ENCODE results near the gene PEX3.

PEX3 gene

DNA sequence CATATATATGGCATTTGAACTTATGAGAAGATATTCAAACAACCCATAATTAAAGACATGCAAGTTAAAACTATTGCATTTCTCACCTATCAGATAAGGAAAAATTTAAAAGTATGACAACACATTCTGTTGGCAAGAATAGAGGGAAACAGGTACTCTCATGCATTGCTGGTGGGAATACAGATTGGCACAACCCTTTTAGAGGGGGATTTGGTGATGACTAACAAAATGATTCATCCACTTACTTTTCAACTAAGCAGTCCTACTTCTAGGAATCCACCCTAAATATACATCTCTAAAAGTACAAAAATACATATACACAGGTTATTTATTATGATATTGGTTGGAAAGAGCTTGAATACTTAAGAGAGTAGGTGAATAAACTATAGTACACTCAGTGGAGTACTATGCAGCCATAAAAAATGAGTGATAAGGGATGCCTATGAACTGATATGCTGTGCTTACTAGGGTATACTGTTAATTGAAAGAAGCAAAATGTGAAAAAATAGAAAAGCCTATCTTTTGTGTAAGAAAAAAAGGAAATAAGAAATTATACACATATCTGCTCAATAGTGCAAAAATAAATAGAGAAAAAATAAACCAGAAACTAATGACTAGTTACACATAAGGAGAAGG is 42.3 kb upstream of the PEX3 start:
- TF ChIP-seq, protein P1, sequence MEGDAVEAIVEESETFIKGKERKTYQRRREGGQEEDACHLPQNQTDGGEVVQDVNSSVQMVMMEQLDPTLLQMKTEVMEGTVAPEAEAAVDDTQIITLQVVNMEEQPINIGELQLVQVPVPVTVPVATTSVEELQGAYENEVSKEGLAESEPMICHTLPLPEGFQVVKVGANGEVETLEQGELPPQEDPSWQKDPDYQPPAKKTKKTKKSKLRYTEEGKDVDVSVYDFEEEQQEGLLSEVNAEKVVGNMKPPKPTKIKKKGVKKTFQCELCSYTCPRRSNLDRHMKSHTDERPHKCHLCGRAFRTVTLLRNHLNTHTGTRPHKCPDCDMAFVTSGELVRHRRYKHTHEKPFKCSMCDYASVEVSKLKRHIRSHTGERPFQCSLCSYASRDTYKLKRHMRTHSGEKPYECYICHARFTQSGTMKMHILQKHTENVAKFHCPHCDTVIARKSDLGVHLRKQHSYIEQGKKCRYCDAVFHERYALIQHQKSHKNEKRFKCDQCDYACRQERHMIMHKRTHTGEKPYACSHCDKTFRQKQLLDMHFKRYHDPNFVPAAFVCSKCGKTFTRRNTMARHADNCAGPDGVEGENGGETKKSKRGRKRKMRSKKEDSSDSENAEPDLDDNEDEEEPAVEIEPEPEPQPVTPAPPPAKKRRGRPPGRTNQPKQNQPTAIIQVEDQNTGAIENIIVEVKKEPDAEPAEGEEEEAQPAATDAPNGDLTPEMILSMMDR (IDR thresholded peaks at IDR 0.05): no peak

DNA sequence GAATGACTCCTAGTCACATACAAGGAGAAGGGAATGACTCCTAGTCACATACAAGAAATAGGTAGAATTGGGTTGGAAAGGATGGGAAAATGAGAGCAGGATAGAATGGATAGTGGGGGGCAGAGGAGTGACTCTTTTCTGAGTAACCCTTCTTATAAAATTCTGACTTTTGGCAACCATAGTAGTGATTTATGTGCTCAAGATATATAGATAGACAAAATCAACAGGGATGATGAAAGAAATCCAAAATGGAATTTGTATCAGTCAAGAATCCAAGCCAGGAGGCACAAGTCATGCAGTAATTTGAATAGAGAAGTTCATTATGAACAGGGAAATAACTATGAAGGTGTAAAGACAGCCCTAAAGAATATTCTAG is 41.8 kb upstream of the PEX3 start:
- TF ChIP-seq, protein P1 (IDR thresholded peaks at IDR 0.05): no peak

DNA sequence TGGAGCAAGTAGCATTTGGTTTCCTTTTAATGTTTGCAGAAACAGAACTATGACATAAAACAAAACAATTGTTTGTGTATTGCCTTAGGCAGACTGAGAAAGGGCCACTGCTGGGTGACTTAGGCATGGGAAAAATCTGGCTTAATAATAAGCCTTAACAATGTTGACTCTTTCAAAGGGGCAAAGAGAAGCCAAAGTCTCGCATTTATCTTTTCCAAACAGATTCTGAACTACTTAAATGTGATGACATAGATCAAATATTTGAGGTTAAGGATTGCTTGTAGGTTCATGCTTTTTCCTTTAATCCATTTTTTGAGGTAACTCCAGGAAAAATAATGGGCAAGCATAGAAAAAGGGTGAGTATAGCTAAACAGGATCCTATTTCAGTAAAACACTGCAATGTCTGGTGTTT is 39.7 kb upstream of the PEX3 start:
- TF ChIP-seq, protein P1 (IDR thresholded peaks at IDR 0.05): no peak

DNA sequence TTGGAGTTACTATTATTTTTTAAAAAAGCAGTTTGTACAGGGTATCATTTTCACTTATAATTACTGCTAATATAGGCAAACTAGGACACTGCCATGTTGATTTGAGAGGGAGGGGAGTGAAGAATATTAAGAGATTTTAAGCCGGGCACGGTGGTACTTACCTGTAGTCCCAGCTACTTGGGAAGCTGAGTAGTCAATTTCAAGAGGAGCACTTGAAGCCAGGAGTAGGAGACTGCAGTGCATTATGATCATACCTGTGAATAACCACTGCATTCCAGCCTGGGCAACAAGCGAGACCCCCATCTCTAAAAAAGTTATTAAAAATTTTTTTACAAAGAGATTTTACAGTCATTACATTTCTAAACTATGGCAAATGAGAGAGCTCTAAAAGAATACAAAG is 35.8 kb upstream of the PEX3 start:
- TF ChIP-seq, protein P1 (IDR thresholded peaks at IDR 0.05): no peak

DNA sequence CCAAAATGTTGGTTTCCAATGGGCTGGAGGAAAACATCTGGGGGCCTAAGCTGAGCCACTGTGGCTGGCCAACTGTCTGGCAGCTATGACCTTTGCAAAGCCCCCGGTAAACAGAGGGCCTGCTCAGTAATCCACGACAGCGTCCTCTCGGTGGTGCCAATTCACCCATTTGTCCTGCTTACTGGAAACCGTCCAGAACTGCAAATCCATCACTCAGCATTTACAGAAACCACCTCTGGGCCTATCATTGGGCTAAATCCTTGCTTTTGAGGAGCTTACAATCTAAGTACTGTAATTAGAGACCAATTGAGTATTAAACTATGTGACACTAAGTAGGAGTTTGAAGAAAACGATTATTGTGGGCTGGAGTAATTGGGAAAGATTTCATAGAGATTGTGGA is 31.1 kb upstream of the PEX3 start:
- TF ChIP-seq, protein P1 (IDR thresholded peaks at IDR 0.05): no peak

DNA sequence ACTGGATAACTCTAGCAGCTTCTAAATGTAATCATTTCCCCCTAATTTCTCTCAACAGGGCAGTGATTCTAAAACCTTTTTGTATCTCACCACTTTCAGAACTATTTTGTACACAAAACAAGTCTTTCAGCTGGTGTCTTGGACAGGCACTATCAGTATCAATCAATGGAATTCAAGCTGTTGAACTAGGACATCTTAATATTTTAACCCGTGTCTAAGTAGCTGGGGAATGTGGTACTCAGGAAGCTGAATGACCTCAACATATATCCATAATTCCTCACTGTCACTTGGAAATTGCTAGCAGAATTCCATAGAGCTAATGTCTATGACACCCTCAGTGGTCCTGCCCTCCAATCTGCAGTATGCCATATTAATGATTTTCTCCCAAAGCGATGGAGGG is 24.6 kb upstream of the PEX3 start:
- TF ChIP-seq, protein P1 (IDR thresholded peaks at IDR 0.05): no peak

DNA sequence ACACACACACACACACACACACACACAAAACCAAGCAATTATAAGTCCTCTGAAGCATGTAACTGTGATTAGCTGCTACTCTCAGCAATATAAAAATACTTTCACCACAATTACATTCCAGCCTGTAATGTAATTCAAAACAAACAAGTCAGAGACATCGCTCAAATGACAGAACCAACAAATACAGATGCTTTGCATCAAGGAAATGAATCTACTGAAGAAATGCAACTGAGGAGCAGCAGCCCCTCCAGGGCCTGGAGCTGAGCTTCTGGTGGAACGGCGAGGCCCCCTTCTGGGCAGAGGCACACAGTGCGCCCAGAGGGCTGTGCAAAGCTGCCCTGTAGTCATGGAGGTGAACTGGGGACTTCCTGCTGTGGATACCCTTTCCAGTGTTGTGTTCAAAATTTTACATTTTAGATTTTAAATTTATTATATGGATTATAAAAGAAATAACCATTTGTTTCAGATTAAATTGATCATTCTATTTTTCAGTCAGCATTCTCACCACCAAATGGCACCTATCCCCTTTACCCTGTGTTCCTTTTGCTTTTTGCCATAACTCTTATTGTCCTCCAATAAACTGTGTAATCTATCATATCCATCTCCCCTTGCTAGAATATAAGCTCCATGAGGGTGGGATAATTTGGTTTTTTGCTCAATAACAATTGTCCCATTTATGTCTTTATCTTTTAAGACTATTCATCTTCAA is 23.3 kb upstream of the PEX3 start:
- TF ChIP-seq, protein P1 (IDR thresholded peaks at IDR 0.05): peak; percentile 97

Data from LNCAP (cell line).